ENCODE data around the gene GATAD1. TPM values are rescaled to one million over a fixed set of nuclear protein-coding genes. Genes with fewer than 3 reads are reported as not detected.
"Not testable (repeated sequence)": the region's sequence is repeated elsewhere in the genome, so short reads cannot be mapped to it uniquely, and the experiment has no call there.

GATAD1 gene
- total RNA-seq, 3 donors from 2014 or later = 42.6 to 74.9 (median 51.5) TPM

DNA sequence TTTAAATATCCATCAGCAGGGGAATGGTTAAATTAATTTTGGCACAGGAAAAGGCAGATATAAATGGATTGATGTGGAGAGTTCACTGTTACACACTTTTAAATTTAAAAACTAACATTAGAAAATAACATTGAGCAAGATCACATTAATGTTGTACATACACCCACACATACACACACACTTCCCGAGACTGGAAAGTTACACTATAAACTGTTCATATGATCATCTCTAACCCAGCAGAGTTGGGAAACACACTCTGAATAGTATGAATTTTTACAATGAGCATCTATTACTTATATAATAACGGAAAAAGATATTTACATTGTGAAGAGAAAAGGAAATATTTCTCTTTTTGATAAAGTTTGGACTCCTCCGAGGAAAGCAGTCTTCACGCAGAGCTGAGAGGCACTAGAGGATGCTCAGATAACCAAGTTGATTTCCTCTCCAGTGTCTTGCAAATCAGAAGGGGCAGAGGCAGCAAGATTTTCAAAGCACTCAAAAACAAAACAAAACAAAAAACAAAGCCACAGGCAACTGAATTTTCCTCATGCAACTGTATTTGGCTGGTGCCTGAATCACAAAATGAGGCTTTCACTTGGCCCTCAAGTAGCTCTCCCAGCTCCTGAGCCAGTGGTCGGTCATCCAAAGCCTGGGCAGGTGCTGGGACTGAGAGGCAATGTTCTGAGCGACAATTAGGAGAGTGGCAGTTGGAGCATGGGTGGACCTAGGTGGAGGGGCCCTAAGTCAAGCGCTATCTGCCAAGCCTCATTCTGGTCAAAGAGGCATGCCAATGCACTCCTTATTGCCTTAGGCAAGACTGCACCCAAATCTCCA is 10.5 kb upstream of the GATAD1 start:
- Histone ChIP-seq H3K36me3 (no peaks in the 10 kb centered on the region), H3K9me3 (no peaks in the 10 kb centered on the region), H3K27ac (no peak overlapping the region), H3K27me3 (no peaks in the 10 kb centered on the region), H3K4me3 (no peak overlapping the region), H3K4me1 (no peaks in the 10 kb centered on the region)
- no peak for DNase-seq (ENCODE audit: low spot score in 2 of 2)
- TF ChIP-seq POLR2AphosphoS5 (IDR thresholded peaks at IDR 0.05) (no peak), POLR2A (IDR thresholded peaks at IDR 0.05) (no peak)
- TF ChIP-seq, protein P1, sequence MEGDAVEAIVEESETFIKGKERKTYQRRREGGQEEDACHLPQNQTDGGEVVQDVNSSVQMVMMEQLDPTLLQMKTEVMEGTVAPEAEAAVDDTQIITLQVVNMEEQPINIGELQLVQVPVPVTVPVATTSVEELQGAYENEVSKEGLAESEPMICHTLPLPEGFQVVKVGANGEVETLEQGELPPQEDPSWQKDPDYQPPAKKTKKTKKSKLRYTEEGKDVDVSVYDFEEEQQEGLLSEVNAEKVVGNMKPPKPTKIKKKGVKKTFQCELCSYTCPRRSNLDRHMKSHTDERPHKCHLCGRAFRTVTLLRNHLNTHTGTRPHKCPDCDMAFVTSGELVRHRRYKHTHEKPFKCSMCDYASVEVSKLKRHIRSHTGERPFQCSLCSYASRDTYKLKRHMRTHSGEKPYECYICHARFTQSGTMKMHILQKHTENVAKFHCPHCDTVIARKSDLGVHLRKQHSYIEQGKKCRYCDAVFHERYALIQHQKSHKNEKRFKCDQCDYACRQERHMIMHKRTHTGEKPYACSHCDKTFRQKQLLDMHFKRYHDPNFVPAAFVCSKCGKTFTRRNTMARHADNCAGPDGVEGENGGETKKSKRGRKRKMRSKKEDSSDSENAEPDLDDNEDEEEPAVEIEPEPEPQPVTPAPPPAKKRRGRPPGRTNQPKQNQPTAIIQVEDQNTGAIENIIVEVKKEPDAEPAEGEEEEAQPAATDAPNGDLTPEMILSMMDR (IDR thresholded peaks at IDR 0.05) = no peak
- intact Hi-C loops (cut with DNase I; ENCODE audit: low total_unique reads) = no loop called here

DNA sequence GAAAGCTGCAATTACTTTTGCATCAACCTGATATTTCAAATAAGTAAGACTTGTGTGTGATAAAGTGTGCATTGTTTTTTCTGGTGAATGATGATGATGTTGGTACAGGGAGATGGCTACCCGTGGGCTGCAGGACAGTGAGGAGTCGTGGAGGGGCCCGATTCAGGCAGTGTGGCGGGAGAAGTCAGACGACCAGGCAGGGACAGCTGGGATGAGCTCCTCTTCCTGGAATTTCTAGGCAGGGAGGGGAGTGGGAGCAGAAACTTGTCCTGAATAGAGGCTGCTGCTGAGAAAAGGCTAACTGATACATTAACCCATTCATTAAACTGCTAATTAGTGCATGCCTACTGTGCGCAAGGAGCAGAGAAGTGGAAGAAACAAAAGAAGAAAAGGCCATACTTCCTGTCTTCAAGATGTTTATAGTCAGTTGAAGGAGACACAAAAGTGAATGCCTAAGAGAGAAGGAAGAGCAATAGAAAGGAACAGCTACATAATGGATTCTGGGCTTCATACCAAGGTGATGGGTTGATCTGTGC is 9.3 kb upstream of the GATAD1 start:
- Histone ChIP-seq H3K4me1 (no peaks in the 10 kb centered on the region), H3K4me3 (no peak overlapping the region), H3K36me3 (no peaks in the 10 kb centered on the region), H3K9me3 (no peaks in the 10 kb centered on the region), H3K27me3 (no peaks in the 10 kb centered on the region), H3K27ac (no peak overlapping the region)
- no peak for TF ChIP-seq POLR2AphosphoS5 (IDR thresholded peaks at IDR 0.05)
- TF ChIP-seq POLR2A (IDR thresholded peaks at IDR 0.05) = no peak
- TF ChIP-seq, protein P1 (IDR thresholded peaks at IDR 0.05) = no peak
- no peak for DNase-seq (ENCODE audit: low spot score in 2 of 2)
- intact Hi-C loops (cut with DNase I; ENCODE audit: low total_unique reads) = no loop called here

DNA sequence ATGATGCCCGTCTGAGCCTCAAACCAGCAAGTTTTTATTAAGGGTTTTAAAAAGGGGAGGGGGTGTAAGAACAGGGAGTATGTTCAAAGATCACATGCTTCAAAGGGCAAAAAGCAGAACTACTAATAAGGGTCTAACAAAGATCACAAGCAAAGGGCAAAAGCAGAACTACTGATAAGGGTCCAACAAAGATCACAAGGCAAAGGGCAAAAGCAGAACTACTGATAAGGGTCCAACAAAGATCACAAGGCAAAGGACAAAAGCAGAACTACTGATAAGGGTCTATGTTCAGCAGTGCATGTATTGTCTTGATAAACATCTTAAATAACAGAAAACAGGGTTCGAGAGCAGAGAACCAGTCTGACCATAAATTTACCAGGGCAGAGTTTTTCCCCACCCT is 4.6 kb upstream of the GATAD1 start:
- H3K4me1 ChIP-seq; DNase-seq (ENCODE audit: low spot score in 2 of 2); H3K27me3 ChIP-seq; H3K36me3 ChIP-seq; intact Hi-C loops (cut with DNase I; ENCODE audit: low total_unique reads); H3K9me3 ChIP-seq; H3K4me3 ChIP-seq; H3K27ac ChIP-seq: not testable (repeated sequence)

DNA sequence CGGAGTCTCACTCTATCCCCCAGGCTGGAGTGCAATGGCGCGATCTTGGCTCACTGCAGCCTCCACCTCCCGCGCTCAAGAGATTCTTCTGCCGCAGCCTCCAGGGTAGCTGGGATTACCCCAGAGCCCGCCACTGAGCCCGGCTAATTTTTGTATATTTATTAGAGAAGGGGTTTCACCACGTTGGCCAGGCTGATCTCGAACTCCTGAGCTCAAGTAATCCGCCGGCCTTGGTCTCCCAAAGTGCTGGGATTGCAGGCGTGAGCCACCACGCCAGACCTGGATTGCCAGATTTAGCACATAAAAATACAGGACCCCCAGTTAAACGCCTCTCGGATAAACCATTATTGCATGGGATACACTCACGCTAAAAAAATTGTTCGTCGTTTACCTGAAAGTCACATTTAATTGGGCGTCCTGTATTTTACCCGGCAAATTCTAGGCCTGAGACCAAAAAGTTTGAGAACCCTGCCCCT is 375 bp upstream of the GATAD1 start:
- H3K9me3 ChIP-seq = no peaks in the 10 kb centered on the region
- H3K36me3 ChIP-seq = no peaks in the 10 kb centered on the region
- DNase-seq (ENCODE audit: low spot score in 2 of 2) = no peak
- H3K27ac ChIP-seq = peak overlapping the region; percentile 96 to 99
- H3K4me3 ChIP-seq = peak overlapping the region; percentile 91 to 99 (median 92)
- no peak for TF ChIP-seq POLR2A (IDR thresholded peaks at IDR 0.05)
- TF ChIP-seq, protein P1 (IDR thresholded peaks at IDR 0.05) = peak in 1 of 3 donors; percentile 89
- no peak for TF ChIP-seq POLR2AphosphoS5 (IDR thresholded peaks at IDR 0.05)
- no peaks in the 10 kb centered on the region for H3K27me3 ChIP-seq
- H3K4me1 ChIP-seq = peaks cover 0 to 8% of the 10 kb centered on the region in 2 donors
- intact Hi-C loops (cut with DNase I; ENCODE audit: low total_unique reads) = no loop called here

DNA sequence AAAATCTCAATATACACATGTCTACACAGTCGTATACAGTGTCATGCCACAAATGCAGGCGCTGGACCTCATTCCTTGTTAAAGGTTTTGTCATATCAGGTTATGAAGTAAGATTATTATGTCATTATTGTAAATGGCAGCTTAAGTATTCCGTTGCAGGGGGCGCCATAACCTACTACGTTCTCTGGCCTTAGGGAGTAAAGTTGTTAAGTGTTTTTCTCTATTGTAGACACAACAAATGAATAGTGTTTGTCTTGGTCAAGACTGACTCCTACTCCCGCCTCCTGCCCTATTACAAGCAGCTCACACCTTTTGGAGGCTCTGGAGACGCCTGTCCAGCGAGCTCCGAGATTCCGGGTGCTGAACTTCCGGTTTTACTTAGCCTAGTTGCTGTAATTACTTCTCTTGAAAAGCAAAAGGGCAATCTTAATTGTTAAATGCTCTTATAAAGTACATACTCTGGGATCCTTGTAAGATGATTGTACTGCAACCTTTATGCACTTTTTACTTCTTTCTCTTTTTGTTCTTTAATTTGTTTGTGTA is 994 bp downstream of the GATAD1 start:
- Histone ChIP-seq H3K4me1 (peaks cover 0 to 8% of the 10 kb centered on the region in 2 donors), H3K4me3 (peak overlapping the region; percentile 91 to 99 (median 92)), H3K9me3 (no peaks in the 10 kb centered on the region), H3K36me3 (no peaks in the 10 kb centered on the region), H3K27me3 (no peaks in the 10 kb centered on the region), H3K27ac (peak overlapping the region; percentile 96 to 99)
- intact Hi-C loops (cut with DNase I; ENCODE audit: low total_unique reads) = no loop called here
- TF ChIP-seq, protein P1 (IDR thresholded peaks at IDR 0.05) = peak in 1 of 3 donors; percentile 23
- TF ChIP-seq POLR2A (IDR thresholded peaks at IDR 0.05) = no peak
- TF ChIP-seq POLR2AphosphoS5 (IDR thresholded peaks at IDR 0.05) = peak in 1 of 3 donors; percentile 11
- peak in 1 of 2 donors; percentile 44 for DNase-seq (ENCODE audit: low spot score in 2 of 2)
